ENCODE data around the gene AASS.

DNA sequence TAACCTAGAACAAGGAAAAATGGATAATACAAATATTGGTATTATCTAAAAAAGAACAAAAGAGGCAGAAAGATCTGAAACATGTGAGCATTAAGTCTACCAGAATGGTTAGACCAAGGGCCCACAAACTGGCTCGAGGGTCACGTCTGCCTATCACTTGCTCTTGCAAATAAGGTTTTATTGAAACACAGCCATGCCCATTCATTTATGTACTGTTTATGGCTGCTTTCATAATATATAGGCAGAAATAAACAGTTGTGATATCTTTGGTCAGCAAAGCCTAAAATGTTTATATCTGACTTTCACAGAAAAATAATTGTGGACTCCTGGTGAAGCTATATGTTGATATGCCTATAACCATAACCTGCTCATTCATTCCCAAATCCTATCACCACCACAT is 71.8 kb downstream of the AASS start:
- no peak for TF ChIP-seq POLR2A (IDR thresholded peaks at IDR 0.05)
- TF ChIP-seq CTCF (IDR thresholded peaks at IDR 0.05) = no peak
